Adrenal gland (tissue), 12 donors: Measurements from ENCODE around the gene CHMP2B. TPM values are rescaled to one million over a fixed set of nuclear protein-coding genes. Genes with fewer than 3 reads are reported as not detected.

Experiments
- DNase-seq, 7 donors: peaks; one replicate each; pipeline ENCODE4 v3.0.0-alpha.2; 2019 to 2020
- H3K27ac ChIP-seq, 5 donors: fragments of 200-600 bp; sonication (generic) in 4 of 5; 1 replicate in 3 of 5; 2 replicates in 2 of 5; pipeline versions ENCODE4 v1.5.1 to v1.8.0; 2016 to 2020; ENCODE audit warnings: mild to moderate bottlenecking in 1 of 5
- H3K27me3 ChIP-seq: fragments of 200-600 bp; 2 replicates; pipeline ENCODE4 v1.8.0; 2021
- H3K36me3 ChIP-seq, 2 donors: fragments of 200-600 bp; replicated peaks in 1 of 2; 1 replicate in 1 of 2; 2 replicates in 1 of 2; pipeline versions ENCODE4 v1.5.1 to v1.8.0; 2018 to 2022
- H3K4me1 ChIP-seq, 2 donors: fragments of 200-600 bp; replicated peaks in 1 of 2; 1 replicate in 1 of 2; 2 replicates in 1 of 2; pipeline versions ENCODE4 v1.5.1 to v1.8.0; 2018 to 2021
- H3K4me3 ChIP-seq, 4 donors: fragments of 200-600 bp; sonication (generic) in 3 of 4; one replicate each; pipeline ENCODE4 v1.5.1; 2016 to 2018
- H3K9me3 ChIP-seq, 3 donors: fragments of 200-600 bp; sonication (generic) in 1 of 3; replicated peaks in 1 of 3; 1 replicate in 2 of 3; 2 replicates in 1 of 3; pipeline versions ENCODE4 v1.5.1 to v1.8.0; 2016 to 2021
- CTCF ChIP-seq, 6 experiments: fragments of 450-650 bp in 4 of 6; fragments of 200-600 bp in 2 of 6; sonication (generic) in 1 of 6; IDR thresholded peaks; 1 replicate in 5 of 6; 2 replicates in 1 of 6; pipeline versions ENCODE4 v1.5.1 to v1.8.0; 2016 to 2021; ENCODE audit warnings: antibody characterized with exemption in 6 of 6, mild to moderate bottlenecking in 2 of 6, moderate library complexity in 1 of 6
- POLR2A ChIP-seq, 2 donors: fragments of 450-650 bp; IDR thresholded peaks; one replicate each; pipeline ENCODE4 v1.6.1; 2017; ENCODE audit warnings: antibody characterized with exemption in 2 of 2, mild to moderate bottlenecking in 2 of 2, moderate library complexity in 1 of 2
- WGBS, 4 donors: extraction: QIAGEN DNeasy Blood & Tissue Kit in 2 of 4; methylation state at CpG; one replicate each; pipeline versions ENCODE4 v1.1.5 to v1.1.7; 2013 to 2017; 5-methylcytosine and 5-hydroxymethylcytosine counted together
- intact Hi-C, 2 donors: fragments of 100-400 bp; cut with DNase I; formaldehyde crosslinking; loops; one replicate each; pipeline versions ENCODE4 v1.14.1 to v1.15.0; 2022 to 2023
- polyA plus RNA-seq, 3 donors: library from polyadenylated mRNA; stranded (reverse); fragments of 200-250 nt in 2 of 3; fragments of 350-450 nt in 1 of 3; fragmentation: Illumina TruSeq in 1 of 3; extraction: RNeasy Lipid Tissue Mini Kit (QIAGEN cat#74804) in 1 of 3; gene quantifications; one replicate each; pipeline ENCODE4 v1.2.3, GENCODE V29; 2013 to 2014
- total RNA-seq, 9 donors: library from RNA; depleted of rRNA in 4 of 9; stranded (reverse); fragments of >200 nt in 4 of 9; fragments of 120-200 nt in 1 of 9; fragmentation: NEBNext Ultra II Directional in 1 of 9; extraction: Animal tissue kit (Norgen Biotek cat#: 25700) in 1 of 9; gene quantifications; one replicate each; pipeline versions ENCODE4 v1.1.0 to v1.2.4, GENCODE V29; 2013 to 2023
- donor health status: healthy with polysubstance abuse.
- donor health status: Bipolar disorder and iron deficiency.
- donor health status: DM: yes; HTN: yes; CAD: no.
- donor health status: DM: no; HTN: no; CAD: no.
- donor health status: DM: no; HTN: no; CAD: no.
- donor health status: DM: yes; HTN: yes; CAD: no.

Gene CHMP2B
- total and polyA plus RNA-seq, 12 donors = 10.0 to 50.3 (median 28.4) TPM

- H3K27ac ChIP-seq = no peak overlapping the region
Measured at GRCh38 chr3:87200060-87200647, 27.0 kb upstream of the CHMP2B start.

GRCh38 chr3:87201727-87202126 lies 25.4 kb upstream of the CHMP2B start:
- Histone ChIP-seq H3K27ac (no peak overlapping the region), H3K4me3 (no peak overlapping the region), H3K27me3 (no peaks in the 10 kb centered on the region), H3K9me3 (peaks cover 0 to 4% (median 0%) of the 10 kb centered on the region in 3 donors), H3K36me3 (no peaks in the 10 kb centered on the region), H3K4me1 (no peaks in the 10 kb centered on the region)
- TF ChIP-seq CTCF (IDR thresholded peaks at IDR 0.05) (no peak), POLR2A (IDR thresholded peaks at IDR 0.05) (no peak)
- DNase-seq = no peak
- intact Hi-C loops = no loop called here
- 45 to 62% (median 53%) methylated on average over 1 of the region's 1 CpG for WGBS, 4 donors

More at GRCh38 chr3:87200060-87200647, 27.0 kb upstream of the CHMP2B start:
- 63 to 78% (median 68%) methylated on average over 3 of the region's 3 CpGs for WGBS, 4 donors
- Histone ChIP-seq H3K4me1 (no peaks in the 10 kb centered on the region), H3K9me3 (peaks cover 0 to 4% (median 0%) of the 10 kb centered on the region in 3 donors), H3K36me3 (no peaks in the 10 kb centered on the region), H3K4me3 (no peak overlapping the region), H3K27me3 (no peaks in the 10 kb centered on the region)
- DNase-seq = no peak
- TF ChIP-seq POLR2A (IDR thresholded peaks at IDR 0.05) = no peak
- no peak for TF ChIP-seq CTCF (IDR thresholded peaks at IDR 0.05)
- intact Hi-C loops = no loop called here

GRCh38 chr3:87203809-87204208 lies 23.3 kb upstream of the CHMP2B start:
- Histone ChIP-seq H3K9me3 (peaks cover 0 to 4% (median 0%) of the 10 kb centered on the region in 3 donors), H3K4me3 (no peak overlapping the region), H3K27ac (no peak overlapping the region), H3K4me1 (no peaks in the 10 kb centered on the region), H3K27me3 (no peaks in the 10 kb centered on the region), H3K36me3 (no peaks in the 10 kb centered on the region)
- 25 to 53% (median 42%) methylated on average over 1 of the region's 1 CpG for WGBS, 4 donors
- TF ChIP-seq POLR2A (IDR thresholded peaks at IDR 0.05) = no peak
- TF ChIP-seq CTCF (IDR thresholded peaks at IDR 0.05) = no peak
- no peak for DNase-seq
- intact Hi-C loops = no loop called here

GRCh38 chr3:87206070-87206469 lies 21.0 kb upstream of the CHMP2B start:
- WGBS, 4 donors = 31 to 39% (median 32%) methylated on average over 2 of the region's 2 CpGs
- Histone ChIP-seq H3K36me3 (no peaks in the 10 kb centered on the region), H3K27me3 (no peaks in the 10 kb centered on the region), H3K4me1 (no peaks in the 10 kb centered on the region), H3K4me3 (no peak overlapping the region), H3K27ac (no peak overlapping the region), H3K9me3 (peaks cover 0 to 4% (median 0%) of the 10 kb centered on the region in 3 donors)
- TF ChIP-seq CTCF (IDR thresholded peaks at IDR 0.05) (no peak), POLR2A (IDR thresholded peaks at IDR 0.05) (no peak)
- intact Hi-C loops = no loop called here
- DNase-seq = no peak
